Trophoblast cell (in vitro differentiated cells and primary cell): ENCODE data around the gene CNTN3.

Source experiments
- DNase-seq, 2 donors: peaks; one replicate each; pipeline ENCODE4 v3.0.0-alpha.2; 2016
- H2AFZ ChIP-seq: 2 replicates; pipeline ENCODE4 v1.6.1; 2013; ENCODE audit warnings: low read length, moderate library complexity, mild to moderate bottlenecking; ENCODE audit not compliant: insufficient read depth, poor library complexity
- H2AK5ac ChIP-seq: 2 replicates; pipeline ENCODE4 v1.6.1; 2013; ENCODE audit warnings: mild to moderate bottlenecking, low read length
- H2BK120ac ChIP-seq: 2 replicates; pipeline ENCODE4 v1.6.1; 2013; ENCODE audit warnings: low read length, mild to moderate bottlenecking, moderate library complexity; ENCODE audit not compliant: insufficient read depth, poor library complexity
- H2BK12ac ChIP-seq: 2 replicates; pipeline ENCODE4 v1.6.1; 2013; ENCODE audit warnings: mild to moderate bottlenecking, low read length, moderate library complexity
- H2BK5ac ChIP-seq: 2 replicates; pipeline ENCODE4 v1.6.1; 2013; ENCODE audit warnings: low read length, low read depth, moderate library complexity, mild to moderate bottlenecking; ENCODE audit not compliant: poor library complexity
- H3K14ac ChIP-seq: 2 replicates; pipeline ENCODE4 v1.6.1; 2013; ENCODE audit warnings: mild to moderate bottlenecking, low read length
- H3K18ac ChIP-seq: 2 replicates; pipeline ENCODE4 v1.6.1; 2013; ENCODE audit warnings: mild to moderate bottlenecking, low read length
- H3K23ac ChIP-seq: 2 replicates; pipeline ENCODE4 v1.6.1; 2013; ENCODE audit warnings: low read length
- H3K27ac ChIP-seq: 2 replicates; pipeline ENCODE4 v1.5.1; 2013; ENCODE audit warnings: low read depth, mild to moderate bottlenecking, inconsistent platforms, low read length, moderate library complexity
- H3K27me3 ChIP-seq: 2 replicates; pipeline ENCODE4 v1.6.1; 2013; ENCODE audit warnings: inconsistent platforms, mild to moderate bottlenecking, low read length, moderate library complexity; ENCODE audit not compliant: insufficient read depth
- H3K36me3 ChIP-seq, 2 experiments: 1 replicate in 1 of 2; 2 replicates in 1 of 2; pipeline ENCODE4 v1.6.1; 2013; ENCODE audit warnings: low read length in 2 of 2, mild to moderate bottlenecking in 2 of 2, moderate library complexity in 1 of 2; ENCODE audit not compliant: insufficient read depth in 2 of 2, control insufficient read depth in 1 of 2
- H3K4ac ChIP-seq: 2 replicates; pipeline ENCODE4 v1.6.1; 2013; ENCODE audit warnings: low read depth, mild to moderate bottlenecking, low read length, moderate library complexity
- H3K4me1 ChIP-seq, 2 experiments: 1 replicate in 1 of 2; 2 replicates in 1 of 2; pipeline ENCODE4 v1.6.1; 2013; ENCODE audit warnings: low read length in 2 of 2, mild to moderate bottlenecking in 2 of 2, moderate library complexity in 1 of 2; ENCODE audit not compliant: insufficient read depth in 2 of 2, control insufficient read depth in 1 of 2
- H3K4me2 ChIP-seq: 2 replicates; pipeline ENCODE4 v1.6.1; 2013; ENCODE audit warnings: inconsistent platforms, mild to moderate bottlenecking, low read length, moderate library complexity
- H3K4me3 ChIP-seq: 2 replicates; pipeline ENCODE4 v1.5.1; 2013; ENCODE audit warnings: mild to moderate bottlenecking, low read depth, low read length, inconsistent platforms
- H3K79me1 ChIP-seq: one replicate; pipeline ENCODE4 v1.6.1; 2013; ENCODE audit warnings: low read length
- H3K79me2 ChIP-seq: 2 replicates; pipeline ENCODE4 v1.6.1; 2013; ENCODE audit warnings: low read length, mild to moderate bottlenecking; ENCODE audit not compliant: control insufficient read depth, insufficient read depth, poor library complexity
- H3K9ac ChIP-seq: 2 replicates; pipeline ENCODE4 v1.6.1; 2013; ENCODE audit warnings: mild to moderate bottlenecking, low read length
- H3K9me3 ChIP-seq: 2 replicates; pipeline ENCODE4 v1.6.1; 2013; ENCODE audit warnings: low read depth, mild to moderate bottlenecking, control low read depth, inconsistent platforms, low read length; ENCODE audit not compliant: insufficient read depth
- H4K12ac ChIP-seq: 2 replicates; pipeline ENCODE4 v1.6.1; 2013; ENCODE audit warnings: low read depth, mild to moderate bottlenecking, low read length, moderate library complexity
- H4K8ac ChIP-seq: 2 replicates; pipeline ENCODE4 v1.6.1; 2013; ENCODE audit warnings: low read depth, mild to moderate bottlenecking, low read length, moderate library complexity
- H4K91ac ChIP-seq: one replicate; pipeline ENCODE4 v1.6.1; 2013; ENCODE audit warnings: low read depth, mild to moderate bottlenecking, low read length, moderate library complexity
- WGBS: extraction: QIAGEN DNeasy Blood & Tissue Kit; methylation state at CpG from one replicate; pipeline ENCODE4 v1.1.7; 2013; ENCODE audit warnings: missing lambda C conversion rate; ENCODE audit not compliant: insufficient read length, insufficient coverage; ENCODE audit errors: extremely low coverage; 5-methylcytosine and 5-hydroxymethylcytosine counted together

CNTN3 gene

GRCh38 chr3:74623261-74623836 lies 8.9 kb upstream of the CNTN3 start:
- Histone ChIP-seq H2BK120ac (no peak overlapping the region), H4K8ac (no peak overlapping the region), H3K79me1 (no peaks in the 10 kb centered on the region), H3K79me2 (no peaks in the 10 kb centered on the region), H3K27ac (no peak overlapping the region), H2BK12ac (no peak overlapping the region), H3K4ac (no peak overlapping the region), H2BK5ac (no peak overlapping the region), H3K9ac (no peak overlapping the region), H2AFZ (no peak overlapping the region), H3K9me3 (no peaks in the 10 kb centered on the region), H3K4me1 (peaks cover 0 to 2% of the 10 kb centered on the region in 2 experiments), H3K18ac (no peak overlapping the region), H3K23ac (no peak overlapping the region), H4K91ac (no peak overlapping the region), H3K36me3 (no peaks in the 10 kb centered on the region), H3K14ac (no peak overlapping the region), H4K12ac (no peak overlapping the region), H3K4me3 (no peak overlapping the region), H2AK5ac (no peak overlapping the region), H3K4me2 (no peak overlapping the region), H3K27me3 (no peaks in the 10 kb centered on the region)
- DNase-seq = no peak

- WGBS = no CpG with 5 or more reads among the region's 1 CpG
- H2AFZ ChIP-seq = no peak overlapping the region
- no peak overlapping the region for H4K12ac ChIP-seq
- H3K27me3 ChIP-seq = no peaks in the 10 kb centered on the region
- no peak for DNase-seq
- no peak overlapping the region for H3K4me2 ChIP-seq
- H3K14ac ChIP-seq = no peak overlapping the region
- no peak overlapping the region for H3K18ac ChIP-seq
- no peak overlapping the region for H3K27ac ChIP-seq
- no peaks in the 10 kb centered on the region for H3K79me2 ChIP-seq
- H2BK5ac ChIP-seq = no peak overlapping the region
- no peak overlapping the region for H4K91ac ChIP-seq
- H3K36me3 ChIP-seq = no peaks in the 10 kb centered on the region
- H3K9ac ChIP-seq = no peak overlapping the region
- H2BK120ac ChIP-seq = no peak overlapping the region
- H4K8ac ChIP-seq = no peak overlapping the region
- no peaks in the 10 kb centered on the region for H3K9me3 ChIP-seq
- no peak overlapping the region for H3K4me3 ChIP-seq
- no peak overlapping the region for H3K23ac ChIP-seq
- H3K79me1 ChIP-seq = no peaks in the 10 kb centered on the region
- no peak overlapping the region for H2AK5ac ChIP-seq
- no peak overlapping the region for H3K4ac ChIP-seq
- peaks cover 0 to 2% of the 10 kb centered on the region in 2 experiments for H3K4me1 ChIP-seq
- H2BK12ac ChIP-seq = no peak overlapping the region
These were observed 7.1 kb upstream of the CNTN3 start for GRCh38 chr3:74621581-74621980.

- H3K4me3 ChIP-seq = no peak overlapping the region
- H3K9ac ChIP-seq = no peak overlapping the region
- no peak overlapping the region for H4K91ac ChIP-seq
- H3K18ac ChIP-seq = no peak overlapping the region
- H3K79me1 ChIP-seq = no peaks in the 10 kb centered on the region
- peaks cover 0 to 7% of the 10 kb centered on the region in 2 experiments for H3K4me1 ChIP-seq
- H3K27ac ChIP-seq = no peak overlapping the region
- no CpG with 5 or more reads among the region's 3 CpGs for WGBS
- H2BK5ac ChIP-seq = no peak overlapping the region
- no peak overlapping the region for H3K4me2 ChIP-seq
- H3K27me3 ChIP-seq = peaks cover 17% of the 10 kb centered on the region
- no peak overlapping the region for H3K4ac ChIP-seq
- H2BK12ac ChIP-seq = no peak overlapping the region
- no peak overlapping the region for H3K23ac ChIP-seq
- no peak overlapping the region for H3K14ac ChIP-seq
- H3K9me3 ChIP-seq = no peaks in the 10 kb centered on the region
- no peak overlapping the region for H2BK120ac ChIP-seq
- no peak for DNase-seq
- no peaks in the 10 kb centered on the region for H3K36me3 ChIP-seq
- H4K8ac ChIP-seq = no peak overlapping the region
- no peak overlapping the region for H4K12ac ChIP-seq
- H2AFZ ChIP-seq = no peak overlapping the region
- no peak overlapping the region for H2AK5ac ChIP-seq
- H3K79me2 ChIP-seq = no peaks in the 10 kb centered on the region
These were observed 3.3 kb upstream of the CNTN3 start for GRCh38 chr3:74617776-74618175.

GRCh38 chr3:74613521-74614106 lies 845 bp downstream of the CNTN3 start:
- H3K18ac ChIP-seq = no peak overlapping the region
- no peak overlapping the region for H3K23ac ChIP-seq
- H3K27me3 ChIP-seq = peaks cover 17% of the 10 kb centered on the region
- no peak overlapping the region for H3K9ac ChIP-seq
- no peak overlapping the region for H2BK120ac ChIP-seq
- peak overlapping the region; percentile 43 for H3K4me3 ChIP-seq
- H3K36me3 ChIP-seq = no peaks in the 10 kb centered on the region
- no peak overlapping the region for H4K8ac ChIP-seq
- no peaks in the 10 kb centered on the region for H3K79me2 ChIP-seq
- H3K27ac ChIP-seq = no peak overlapping the region
- no peak overlapping the region for H3K14ac ChIP-seq
- H4K91ac ChIP-seq = no peak overlapping the region
- no peak overlapping the region for H2AK5ac ChIP-seq
- no peak overlapping the region for H2AFZ ChIP-seq
- H3K4ac ChIP-seq = no peak overlapping the region
- no peaks in the 10 kb centered on the region for H3K9me3 ChIP-seq
- no peaks in the 10 kb centered on the region for H3K79me1 ChIP-seq
- H2BK12ac ChIP-seq = no peak overlapping the region
- peaks cover 0 to 5% of the 10 kb centered on the region in 2 experiments for H3K4me1 ChIP-seq
- H3K4me2 ChIP-seq = peak overlapping the region; percentile 81
- DNase-seq = peak in 1 of 2 donors; percentile 6
- WGBS = no CpG with 5 or more reads among the region's 16 CpGs
- H4K12ac ChIP-seq = no peak overlapping the region
- H2BK5ac ChIP-seq = no peak overlapping the region
